DMS 273 (cell line): Measurements from ENCODE around the gene DDX39B.
"Not testable (repeated sequence)": the region's sequence is repeated elsewhere in the genome, so short reads cannot be mapped to it uniquely, and the experiment has no call there.

ENCODE experiments used
- DNase-seq: peaks from one replicate; lab custom pipeline; 2025; ENCODE audit not compliant: unreplicated experiment; lab: John Stamatoyannopoulos, UW

DDX39B gene

GRCh38 chr6:31541658-31542521, at the start of gene DDX39B:
Gene DDX39B (minus strand): TSS chr6:31542003. CDS start chr6:31540532, 1,471 bp downstream.
- peak; percentile 99 for DNase-seq

- DNase-seq = not testable (repeated sequence)
Observed at GRCh38 chr6:31590691-31591090, 48.9 kb upstream of the DDX39B start.

GRCh38 chr6:31588871-31589650, 47.3 kb upstream of the DDX39B start:
- peak; percentile 64 for DNase-seq

- no peak for DNase-seq
Observed at GRCh38 chr6:31587791-31588777, 46.3 kb upstream of the DDX39B start.

GRCh38 chr6:31586599-31587281, 44.9 kb upstream of the DDX39B start:
- DNase-seq = no peak

- no peak for DNase-seq
Observed at GRCh38 chr6:31586008-31586407, 44.2 kb upstream of the DDX39B start, which contains the start of gene LST1. Gene LST1 (plus strand): TSS chr6:31586277. CDS start chr6:31587300, 1,023 bp downstream.

- peak; percentile 30 for DNase-seq
Observed at GRCh38 chr6:31585491-31585890, 43.7 kb upstream of the DDX39B start.

GRCh38 chr6:31582230-31582643, 40.4 kb upstream of the DDX39B start, which contains the start of gene LTB:
Gene LTB (minus strand): TSS chr6:31582424. CDS start chr6:31582417, 7 bp downstream.
- no peak for DNase-seq

GRCh38 chr6:31581434-31582229, 39.8 kb upstream of the DDX39B start:
- peak; percentile 38 for DNase-seq

- peak; percentile 92 for DNase-seq
Observed at GRCh38 chr6:31580807-31581433, 39.1 kb upstream of the DDX39B start.

- no peak for DNase-seq
Observed at GRCh38 chr6:31580438-31580740, 38.6 kb upstream of the DDX39B start.

- no peak for DNase-seq
Observed at GRCh38 chr6:31579546-31580437, 38.0 kb upstream of the DDX39B start.

- no peak for DNase-seq
Observed at GRCh38 chr6:31579119-31579505, 37.3 kb upstream of the DDX39B start.

- DNase-seq = no peak
Observed at GRCh38 chr6:31578184-31579118, 36.6 kb upstream of the DDX39B start.

- no peak for DNase-seq
Observed at GRCh38 chr6:31577579-31577966, 35.8 kb upstream of the DDX39B start.

GRCh38 chr6:31576897-31577578, 35.2 kb upstream of the DDX39B start:
- DNase-seq = no peak
